Measurements from ENCODE around the gene SPRR1B. TPM values are rescaled to one million over a fixed set of nuclear protein-coding genes. Genes with fewer than 3 reads are reported as not detected.

Gene SPRR1B
- total RNA-seq, 1 experiment from 2014 or later = not detected

GRCh38 chr1:152986578-152986977, 44.4 kb upstream of the SPRR1B start:
- H3K4me2 ChIP-seq (ENCODE audit: insufficient read depth, insufficient read length, low read length) = no peak overlapping the region
- no peak overlapping the region for H2BK120ac ChIP-seq (ENCODE audit: low read depth, low read length, poor library complexity, severe bottlenecking)
- no peaks in the 10 kb centered on the region for H3K4me1 ChIP-seq (ENCODE audit: insufficient read depth, low read length)
- H2BK12ac ChIP-seq (ENCODE audit: insufficient read length, low read depth, low read length) = no peak overlapping the region
- Mint-ChIP-seq H3K36me3 (ENCODE audit: insufficient read depth in 1 of 3, low read depth in 3 of 3) (no peaks in the 10 kb centered on the region), H3K27ac (no peak overlapping the region), H3K4me3 (no peak overlapping the region), H3K27me3 (ENCODE audit: low read depth) (peaks cover 20% of the 10 kb centered on the region), H3K4me1 (no peaks in the 10 kb centered on the region), H3K9me3 (peaks cover 0 to 11% of the 10 kb centered on the region in 2 experiments; a peak in 3 of 5 replicates)
- no peak overlapping the region for H3K23ac ChIP-seq (ENCODE audit: insufficient read length, low read depth, low read length)
- no peaks in the 10 kb centered on the region for H4K20me1 ChIP-seq (ENCODE audit: control insufficient read depth, insufficient read depth, insufficient read length)
- no CpG with 5 or more reads among the region's 2 CpGs for WGBS (ENCODE audit: extremely low coverage, insufficient read length, low lambda C conversion rate)
- no peak overlapping the region for H3K27ac ChIP-seq (ENCODE audit: insufficient read length, low read depth, low read length)
- no peak overlapping the region for H2AFZ ChIP-seq (ENCODE audit: low read length)
- H3K79me1 ChIP-seq (ENCODE audit: insufficient read depth, low read depth, low read length, poor library complexity, severe bottlenecking) = no peaks in the 10 kb centered on the region
- no peak overlapping the region for H3K18ac ChIP-seq (ENCODE audit: insufficient read length, low read depth, low read length)
- DNase-seq = no peak
- no peak overlapping the region for H3K56ac ChIP-seq (ENCODE audit: insufficient read length, low read depth, low read length)
- no peak overlapping the region for H2BK5ac ChIP-seq (ENCODE audit: insufficient read length, low read length)
- H3K9me3 ChIP-seq (ENCODE audit: control insufficient read depth, low read depth, low read length) = no peaks in the 10 kb centered on the region
- H3K23me2 ChIP-seq (ENCODE audit: insufficient read length, low read depth, low read length, poor library complexity, severe bottlenecking) = no peaks in the 10 kb centered on the region
- no peak overlapping the region for H3K4ac ChIP-seq (ENCODE audit: low read depth, low read length)
- H2AK5ac ChIP-seq (ENCODE audit: insufficient read length, low read length) = no peak overlapping the region
- H2BK20ac ChIP-seq (ENCODE audit: low read depth, low read length, poor library complexity, severe bottlenecking) = no peak overlapping the region
- H3T11ph ChIP-seq (ENCODE audit: low read length) = no peak overlapping the region
- TF ChIP-seq CTCF (conservative IDR thresholded peaks at IDR 0.05) = no peak
- no peak overlapping the region for H3K9ac ChIP-seq (ENCODE audit: extremely low read depth, insufficient read length, low read length)
- H4K8ac ChIP-seq (replicated peaks; ENCODE audit: insufficient read length, low read depth, low read length) = no peak overlapping the region
- no peaks in the 10 kb centered on the region for H3K79me2 ChIP-seq (ENCODE audit: insufficient read depth, low read length)
- H3K27me3 ChIP-seq (ENCODE audit: insufficient read depth, low read length) = no peaks in the 10 kb centered on the region
- H2BK15ac ChIP-seq (ENCODE audit: low read depth, low read length) = no peak overlapping the region
- H4K91ac ChIP-seq (ENCODE audit: insufficient read length, low read depth, low read length) = no peak overlapping the region
- H4K5ac ChIP-seq (ENCODE audit: insufficient read length, low read depth, low read length) = no peak overlapping the region
- no peak overlapping the region for H3K14ac ChIP-seq (ENCODE audit: insufficient read depth, low read length)

All from H9 (cell line).